WTC11 (cell line): Measurements from ENCODE around the gene BGN.

Experiments
- MXD4 ChIP-seq: fragments of 250-450 bp; sonication (Bioruptor Pico); IDR thresholded peaks from 2 replicates; pipeline ENCODE4 v1.8.0; 2021; ENCODE audit warnings: mild to moderate bottlenecking, moderate library complexity, borderline replicate concordance
- OVOL2 ChIP-seq: fragments of 250-450 bp; sonication (Bioruptor Pico); IDR thresholded peaks from 2 replicates; pipeline ENCODE4 v1.9.0; 2021; ENCODE audit warnings: mild to moderate bottlenecking, borderline replicate concordance
- TF ChIP-seq, protein P1 (sequence below): fragments of 200-600 bp; IDR thresholded peaks from 2 replicates; pipeline ENCODE4 v1.8.0; 2022; ENCODE audit warnings: antibody characterized with exemption
- TF ChIP-seq, protein P2 (sequence below): sonication (generic); formaldehyde crosslinking; IDR thresholded peaks from 2 replicates; pipeline ENCODE4 v1.8.1; 2023; ENCODE audit warnings: mild to moderate bottlenecking, missing genetic modification reagents, moderate library complexity
- TF ChIP-seq, protein P3 (sequence below): fragments of 250-450 bp; sonication (Bioruptor Pico); IDR thresholded peaks from 2 replicates; pipeline ENCODE4 v2.1.2; 2022; ENCODE audit warnings: mild to moderate bottlenecking, moderate library complexity

DNA sequence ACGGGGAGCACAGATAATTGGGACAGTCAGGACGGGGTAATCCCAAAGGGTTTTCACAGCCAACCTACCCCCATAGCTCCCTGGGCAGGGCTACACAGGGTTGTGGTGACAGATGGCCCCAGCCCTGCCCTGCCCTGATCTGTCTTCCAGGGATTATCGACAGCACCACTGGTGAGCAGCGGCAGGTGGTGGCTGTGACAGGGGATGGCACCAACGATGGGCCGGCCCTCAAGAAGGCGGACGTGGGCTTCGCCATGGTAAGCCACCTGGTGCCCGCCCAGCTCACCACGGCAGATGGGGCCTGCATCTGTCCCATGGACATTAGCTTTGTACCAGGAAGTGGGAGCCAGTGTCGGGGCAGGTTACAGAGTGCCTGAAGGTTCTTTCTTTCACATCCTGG, 62.0 kb downstream of the BGN start:
- TF ChIP-seq, protein P1, sequence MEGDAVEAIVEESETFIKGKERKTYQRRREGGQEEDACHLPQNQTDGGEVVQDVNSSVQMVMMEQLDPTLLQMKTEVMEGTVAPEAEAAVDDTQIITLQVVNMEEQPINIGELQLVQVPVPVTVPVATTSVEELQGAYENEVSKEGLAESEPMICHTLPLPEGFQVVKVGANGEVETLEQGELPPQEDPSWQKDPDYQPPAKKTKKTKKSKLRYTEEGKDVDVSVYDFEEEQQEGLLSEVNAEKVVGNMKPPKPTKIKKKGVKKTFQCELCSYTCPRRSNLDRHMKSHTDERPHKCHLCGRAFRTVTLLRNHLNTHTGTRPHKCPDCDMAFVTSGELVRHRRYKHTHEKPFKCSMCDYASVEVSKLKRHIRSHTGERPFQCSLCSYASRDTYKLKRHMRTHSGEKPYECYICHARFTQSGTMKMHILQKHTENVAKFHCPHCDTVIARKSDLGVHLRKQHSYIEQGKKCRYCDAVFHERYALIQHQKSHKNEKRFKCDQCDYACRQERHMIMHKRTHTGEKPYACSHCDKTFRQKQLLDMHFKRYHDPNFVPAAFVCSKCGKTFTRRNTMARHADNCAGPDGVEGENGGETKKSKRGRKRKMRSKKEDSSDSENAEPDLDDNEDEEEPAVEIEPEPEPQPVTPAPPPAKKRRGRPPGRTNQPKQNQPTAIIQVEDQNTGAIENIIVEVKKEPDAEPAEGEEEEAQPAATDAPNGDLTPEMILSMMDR, result no peak
- TF ChIP-seq, protein P2, sequence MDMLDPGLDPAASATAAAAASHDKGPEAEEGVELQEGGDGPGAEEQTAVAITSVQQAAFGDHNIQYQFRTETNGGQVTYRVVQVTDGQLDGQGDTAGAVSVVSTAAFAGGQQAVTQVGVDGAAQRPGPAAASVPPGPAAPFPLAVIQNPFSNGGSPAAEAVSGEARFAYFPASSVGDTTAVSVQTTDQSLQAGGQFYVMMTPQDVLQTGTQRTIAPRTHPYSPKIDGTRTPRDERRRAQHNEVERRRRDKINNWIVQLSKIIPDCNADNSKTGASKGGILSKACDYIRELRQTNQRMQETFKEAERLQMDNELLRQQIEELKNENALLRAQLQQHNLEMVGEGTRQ (CRISPR knock-in tag), result no peak
- no peak for TF ChIP-seq OVOL2 (CRISPR knock-in tag)
- TF ChIP-seq, protein P3, sequence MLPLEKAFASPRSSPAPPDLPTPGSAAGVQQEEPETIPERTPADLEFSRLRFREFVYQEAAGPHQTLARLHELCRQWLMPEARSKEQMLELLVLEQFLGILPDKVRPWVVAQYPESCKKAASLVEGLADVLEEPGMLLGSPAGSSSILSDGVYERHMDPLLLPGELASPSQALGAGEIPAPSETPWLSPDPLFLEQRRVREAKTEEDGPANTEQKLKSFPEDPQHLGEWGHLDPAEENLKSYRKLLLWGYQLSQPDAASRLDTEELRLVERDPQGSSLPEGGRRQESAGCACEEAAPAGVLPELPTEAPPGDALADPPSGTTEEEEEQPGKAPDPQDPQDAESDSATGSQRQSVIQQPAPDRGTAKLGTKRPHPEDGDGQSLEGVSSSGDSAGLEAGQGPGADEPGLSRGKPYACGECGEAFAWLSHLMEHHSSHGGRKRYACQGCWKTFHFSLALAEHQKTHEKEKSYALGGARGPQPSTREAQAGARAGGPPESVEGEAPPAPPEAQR, result no peak
- no peak for TF ChIP-seq MXD4 (CRISPR knock-in tag)
